IMR-90 (cell line): ENCODE data around the gene CASZ1. TPM values are rescaled to one million over a fixed set of nuclear protein-coding genes. Genes with fewer than 3 reads are reported as not detected.

Experiments
- ATAC-seq: fragments of 200-7000 bp; cut with Tn5 transposase; 2 replicates; pipeline ENCODE4 v1.9.1; 2020; ENCODE audit warnings: low read depth, mild to moderate bottlenecking, moderate library complexity
- BruUV-seq: library from RNA; stranded (reverse); fragments of 400-500 nt; replicated peaks from 2 replicates; lab custom pipeline; 2021; lab: Mats Ljungman, UMichigan
- CTCF ChIA-PET: fragments of 300-600 bp; formaldehyde crosslinking; extraction: SDS; loops from one replicate; lab custom pipeline; 2021; ENCODE audit warnings: antibody characterized with exemption; lab: Yijun Ruan, JAX
- POLR2A ChIA-PET: fragments of 300-600 bp; sonication (Branson Sonifier 250); formaldehyde crosslinking; loops from one replicate; lab custom pipeline; 2022; ENCODE audit warnings: antibody characterized with exemption; ENCODE audit not compliant: unreplicated experiment; lab: Charles Lee
- DNase-seq: peaks from one replicate; pipeline ENCODE4 v3.0.0; 2013
- H2AFZ ChIP-seq: replicated peaks from 2 replicates; pipeline ENCODE3; 2013; ENCODE audit warnings: low read length, mild to moderate bottlenecking; ENCODE audit not compliant: poor library complexity
- H2AK5ac ChIP-seq: 2 replicates; pipeline ENCODE4 v1.6.1; 2013; ENCODE audit warnings: low read depth, low read length, inconsistent platforms
- H2AK9ac ChIP-seq: replicated peaks from 2 replicates; pipeline ENCODE3; 2013; ENCODE audit warnings: mild to moderate bottlenecking, low read depth, low read length, moderate library complexity; ENCODE audit not compliant: poor library complexity
- H2BK120ac ChIP-seq: 2 replicates; pipeline ENCODE4 v1.6.1; 2013; ENCODE audit warnings: low read depth, low read length, inconsistent platforms
- H2BK15ac ChIP-seq: 3 replicates; pipeline ENCODE4 v1.6.1; 2013; ENCODE audit warnings: low read depth, low read length, inconsistent platforms
- H2BK20ac ChIP-seq: 2 replicates; pipeline ENCODE4 v1.6.1; 2013; ENCODE audit warnings: low read depth, mild to moderate bottlenecking, inconsistent platforms, low read length, moderate library complexity
- H2BK5ac ChIP-seq: 2 replicates; pipeline ENCODE4 v1.6.1; 2013; ENCODE audit warnings: mild to moderate bottlenecking, low read depth, low read length, inconsistent platforms; ENCODE audit not compliant: poor library complexity, severe bottlenecking
- H3K14ac ChIP-seq: replicated peaks from 2 replicates; pipeline ENCODE4 v1.6.1; 2013; ENCODE audit warnings: low read depth, low read length, inconsistent platforms
- H3K18ac ChIP-seq: 2 replicates; pipeline ENCODE4 v1.6.1; 2013; ENCODE audit warnings: low read depth, low read length, control low read depth
- H3K23ac ChIP-seq: 2 replicates; pipeline ENCODE4 v1.6.1; 2013; ENCODE audit warnings: low read depth, low read length, inconsistent platforms
- H3K27ac ChIP-seq: 2 replicates; pipeline ENCODE4 v1.5.1; 2013; ENCODE audit warnings: mild to moderate bottlenecking, control low read depth, low read length; ENCODE audit not compliant: insufficient read depth
- H3K27me3 ChIP-seq: 2 replicates; pipeline ENCODE4 v1.6.1; 2013; ENCODE audit warnings: low read length; ENCODE audit not compliant: control insufficient read depth, insufficient read depth
- H3K36me3 ChIP-seq: 2 replicates; pipeline ENCODE4 v1.6.1; 2013; ENCODE audit warnings: low read length, mixed read lengths; ENCODE audit not compliant: control insufficient read depth, insufficient read depth
- H3K4ac ChIP-seq: 2 replicates; pipeline ENCODE4 v1.6.1; 2013; ENCODE audit warnings: low read depth, low read length, inconsistent platforms
- H3K4me1 ChIP-seq: 2 replicates; pipeline ENCODE4 v1.6.1; 2013; ENCODE audit warnings: low read length, mixed read lengths; ENCODE audit not compliant: control insufficient read depth, insufficient read depth
- H3K4me2 ChIP-seq: 2 replicates; pipeline ENCODE4 v1.6.1; 2013; ENCODE audit warnings: low read depth, mild to moderate bottlenecking, control low read depth, low read length, moderate library complexity
- H3K4me3 ChIP-seq: 2 replicates; pipeline ENCODE4 v1.5.1; 2013; ENCODE audit warnings: low read depth, mild to moderate bottlenecking, control low read depth, low read length, moderate library complexity; ENCODE audit not compliant: insufficient read depth
- H3K56ac ChIP-seq: 2 replicates; pipeline ENCODE4 v1.6.1; 2013; ENCODE audit warnings: low read length, inconsistent platforms; ENCODE audit not compliant: insufficient read depth; ENCODE audit errors: extremely low read depth
- H3K79me1 ChIP-seq, 2 experiments: 2 replicates each; pipeline ENCODE4 v1.6.1; 2013; ENCODE audit warnings: low read length in 2 of 2, inconsistent platforms in 1 of 2, low read depth in 1 of 2
- H3K9ac ChIP-seq: 2 replicates; pipeline ENCODE4 v1.6.1; 2013; ENCODE audit warnings: low read depth, low read length, control low read depth
- H3K9me1 ChIP-seq: 2 replicates; pipeline ENCODE4 v1.6.1; 2013; ENCODE audit warnings: low read length, inconsistent platforms; ENCODE audit not compliant: insufficient read depth
- H3K9me3 ChIP-seq: 2 replicates; pipeline ENCODE4 v1.6.1; 2013; ENCODE audit warnings: low read length; ENCODE audit not compliant: control insufficient read depth, insufficient read depth
- H4K20me1 ChIP-seq: 2 replicates; pipeline ENCODE4 v1.6.1; 2013; ENCODE audit warnings: low read length, inconsistent platforms; ENCODE audit not compliant: insufficient read depth
- H4K5ac ChIP-seq: 2 replicates; pipeline ENCODE4 v1.6.1; 2013; ENCODE audit warnings: mild to moderate bottlenecking, low read depth, low read length, control low read depth
- H4K8ac ChIP-seq, 2 experiments: 2 replicates each; pipeline ENCODE4 v1.6.1; 2013; ENCODE audit warnings: low read depth in 2 of 2, low read length in 2 of 2, control low read depth in 1 of 2, inconsistent platforms in 1 of 2
- H4K91ac ChIP-seq: 2 replicates; pipeline ENCODE4 v1.6.1; 2013; ENCODE audit warnings: low read depth, low read length, inconsistent platforms; ENCODE audit not compliant: insufficient read depth
- MAFK ChIP-seq: IDR thresholded peaks from 2 replicates; pipeline ENCODE4 v1.6.1; 2012; ENCODE audit warnings: low read depth, low read length, improper control_type of control experiment
- WGBS, 2 experiments: methylation state at CpG; one replicate each; pipeline versions ENCODE4 v1.1.5 to v1.1.7; 2013; ENCODE audit warnings: missing lambda C conversion rate in 2 of 2; ENCODE audit not compliant: insufficient read length in 1 of 2; ENCODE audit errors: extremely low coverage in 2 of 2; 5-methylcytosine and 5-hydroxymethylcytosine counted together
- dilution Hi-C: fragments of 300-500 bp; cut with HindIII; formaldehyde crosslinking; loops from one replicate; pipeline ENCODE4 v1.14.3; 2018; ENCODE audit warnings: low sequenced_read_pairs; ENCODE audit not compliant: unreplicated experiment
- in situ Hi-C: fragments of 300-500 bp; cut with MboI; formaldehyde crosslinking; loops from 3 replicates; pipeline ENCODE4 v1.14.3; 2019; ENCODE audit warnings: low sequenced_read_pairs, inconsistent platforms, mixed read lengths
- intact Hi-C: fragments of 100-400 bp; cut with micrococcal nuclease; formaldehyde crosslinking; loops from 2 replicates; pipeline ENCODE4 v1.10.0; 2022
- polyA plus RNA-seq, 3 experiments: library from polyadenylated mRNA; depleted of rRNA; stranded (reverse); fragments of >200 nt; gene quantifications; 2 replicates each; pipeline ENCODE4 v1.2.3, GENCODE V29; 2012; ENCODE audit warnings: low replicate concordance in 1 of 3
- total RNA-seq: library from RNA; depleted of rRNA; stranded (reverse); fragments of >200 nt; gene quantifications from 2 replicates; pipeline ENCODE4 v1.2.3, GENCODE V29; 2012
- TF ChIP-seq, protein P1 (sequence below): fragments of 150-350 bp; IDR thresholded peaks from 2 replicates; pipeline ENCODE4 v1.6.1; 2017; ENCODE audit warnings: mild to moderate bottlenecking, antibody characterized with exemption, low read length, low read depth
- TF ChIP-seq, protein P2 (sequence below): fragments of 150-350 bp; IDR thresholded peaks from 2 replicates; pipeline ENCODE4 v1.6.1; 2016; ENCODE audit warnings: low read depth, mild to moderate bottlenecking, low read length, moderate library complexity, borderline replicate concordance

CASZ1 gene
- total and polyA plus RNA-seq, 2 of the 4 experiments (the other 2 are of a cell fraction), result 0.18 to 0.24 TPM

- Histone ChIP-seq H3K9me1 (no peaks in the 10 kb centered on the region), H3K4me3 (no peak overlapping the region), H3K4ac (no peak overlapping the region)
Observed at GRCh38 chr1:10710489-10710888, 86.0 kb downstream of the CASZ1 start.

More at GRCh38 chr1:10710489-10710888, 86.0 kb downstream of the CASZ1 start:
- Histone ChIP-seq H4K20me1 (no peaks in the 10 kb centered on the region), H4K5ac (no peak overlapping the region), H3K9me3 (no peaks in the 10 kb centered on the region), H2BK15ac (no peak overlapping the region), H2BK120ac (no peak overlapping the region), H4K8ac (no peak overlapping the region), H3K56ac (no peak overlapping the region), H2BK5ac (no peak overlapping the region), H2AK9ac (no peak overlapping the region), H2BK20ac (no peak overlapping the region), H3K14ac (no peak overlapping the region), H3K79me1 (no peaks in the 10 kb centered on the region), H4K91ac (no peak overlapping the region), H2AK5ac (no peak overlapping the region), H3K27me3 (peaks cover 68% of the 10 kb centered on the region), H3K4me1 (no peaks in the 10 kb centered on the region), H3K9ac (no peak overlapping the region), H3K4me2 (no peak overlapping the region), H3K27ac (no peak overlapping the region), H3K18ac (no peak overlapping the region), H3K23ac (no peak overlapping the region), H2AFZ (no peak overlapping the region), H3K36me3 (no peaks in the 10 kb centered on the region)
- CTCF ChIA-PET, result no interaction called here
- ATAC-seq (no peak), DNase-seq (no peak)
- TF ChIP-seq, protein P1, sequence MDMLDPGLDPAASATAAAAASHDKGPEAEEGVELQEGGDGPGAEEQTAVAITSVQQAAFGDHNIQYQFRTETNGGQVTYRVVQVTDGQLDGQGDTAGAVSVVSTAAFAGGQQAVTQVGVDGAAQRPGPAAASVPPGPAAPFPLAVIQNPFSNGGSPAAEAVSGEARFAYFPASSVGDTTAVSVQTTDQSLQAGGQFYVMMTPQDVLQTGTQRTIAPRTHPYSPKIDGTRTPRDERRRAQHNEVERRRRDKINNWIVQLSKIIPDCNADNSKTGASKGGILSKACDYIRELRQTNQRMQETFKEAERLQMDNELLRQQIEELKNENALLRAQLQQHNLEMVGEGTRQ, result no peak
- TF ChIP-seq, protein P2, sequence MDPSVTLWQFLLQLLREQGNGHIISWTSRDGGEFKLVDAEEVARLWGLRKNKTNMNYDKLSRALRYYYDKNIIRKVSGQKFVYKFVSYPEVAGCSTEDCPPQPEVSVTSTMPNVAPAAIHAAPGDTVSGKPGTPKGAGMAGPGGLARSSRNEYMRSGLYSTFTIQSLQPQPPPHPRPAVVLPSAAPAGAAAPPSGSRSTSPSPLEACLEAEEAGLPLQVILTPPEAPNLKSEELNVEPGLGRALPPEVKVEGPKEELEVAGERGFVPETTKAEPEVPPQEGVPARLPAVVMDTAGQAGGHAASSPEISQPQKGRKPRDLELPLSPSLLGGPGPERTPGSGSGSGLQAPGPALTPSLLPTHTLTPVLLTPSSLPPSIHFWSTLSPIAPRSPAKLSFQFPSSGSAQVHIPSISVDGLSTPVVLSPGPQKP, result no peak
- TF ChIP-seq MAFK, result no peak
- in situ Hi-C loops (no loop called here), dilution Hi-C loops (no loop called here), intact Hi-C loops (no loop called here)
- POLR2A ChIA-PET, result no interaction called here
- BruUV-seq, result no TSS peak
- WGBS, 2 experiments, result 85% methylated on average over 4 of the region's 7 CpGs; no CpG with 5 or more reads in 1 of the 2 experiments
